Measurements from ENCODE around the gene ADAM33.

Gene ADAM33

DNA sequence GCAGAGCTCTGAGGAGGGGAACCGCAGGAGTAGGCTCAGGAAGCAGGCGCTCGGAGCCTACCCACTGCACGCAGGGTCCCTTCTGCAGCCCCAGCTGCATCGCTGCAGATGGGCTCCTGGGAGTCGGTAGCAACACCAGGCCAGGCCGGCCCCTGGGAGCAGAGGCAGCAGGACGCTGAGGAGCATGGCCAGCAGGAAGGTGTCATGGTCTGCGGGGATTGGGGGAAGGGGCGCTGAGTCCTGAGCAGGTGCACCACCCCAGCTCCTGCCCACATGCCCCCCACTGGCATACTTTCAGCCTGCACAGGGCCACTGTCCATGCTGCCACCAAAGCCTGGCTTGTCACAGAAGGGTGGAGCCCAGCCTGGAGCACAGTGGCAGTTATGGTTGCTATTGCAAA lies 10.9 kb downstream of the ADAM33 start:
- H3K79me2 ChIP-seq (ENCODE audit: insufficient read depth, low read length): no peaks in the 10 kb centered on the region
- H2AFZ ChIP-seq (ENCODE audit: low read depth, low read length, severe bottlenecking): no peak overlapping the region
- no peaks in the 10 kb centered on the region for H3F3A ChIP-seq (ENCODE audit: insufficient read depth)
- no peak overlapping the region for H3K27ac ChIP-seq (ENCODE audit: low read depth, low read length)
- H3K4me2 ChIP-seq (ENCODE audit: low read depth, low read length, poor library complexity, severe bottlenecking): no peak overlapping the region
- no peak overlapping the region for H3K9ac ChIP-seq (ENCODE audit: low read length)
- no peaks in the 10 kb centered on the region for H4K20me1 ChIP-seq (ENCODE audit: low read depth, low read length)
- no peaks in the 10 kb centered on the region for H3K27me3 ChIP-seq (ENCODE audit: low read length)
- H3K9me3 ChIP-seq (ENCODE audit: insufficient read depth, low read length): no peaks in the 10 kb centered on the region
- TF ChIP-seq EZH2phosphoT487 (conservative IDR thresholded peaks at IDR 0.05; ENCODE audit: low read length): no peak
- TF ChIP-seq CTCF (IDR thresholded peaks at IDR 0.05; ENCODE audit: insufficient read depth, low read length, poor library complexity, severe bottlenecking): no peak
- H3K9me2 ChIP-seq (replicated peaks; ENCODE audit: insufficient read depth, low read length): no peaks in the 10 kb centered on the region
- no peaks in the 10 kb centered on the region for H3K36me3 ChIP-seq (ENCODE audit: low read length)
- no peak overlapping the region for H3K4me3 ChIP-seq (ENCODE audit: insufficient read depth, low read length, poor library complexity, severe bottlenecking)

DNA sequence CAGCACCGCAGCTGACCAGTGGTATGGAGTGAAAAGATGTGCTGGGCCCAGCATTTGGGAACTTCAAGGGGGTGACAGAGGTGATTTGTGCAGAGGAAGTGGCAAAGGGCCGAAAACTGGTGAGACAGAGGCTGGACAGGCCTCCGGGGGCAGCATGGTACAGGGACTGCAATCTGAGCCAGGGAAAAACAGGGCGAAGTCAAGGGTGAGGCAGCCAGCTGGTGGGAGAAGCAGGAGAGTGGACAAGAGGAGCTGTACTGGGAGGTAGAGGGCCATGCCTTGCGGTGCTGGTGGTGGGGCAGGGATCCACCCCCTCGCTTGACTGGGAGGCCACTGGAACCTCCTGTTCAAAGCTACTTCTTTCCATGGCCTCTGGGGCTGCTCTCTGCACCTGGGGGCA lies 11.3 kb downstream of the ADAM33 start:
- H3K9me3 ChIP-seq (ENCODE audit: insufficient read depth, low read length): no peaks in the 10 kb centered on the region
- H3K9me2 ChIP-seq (replicated peaks; ENCODE audit: insufficient read depth, low read length): no peaks in the 10 kb centered on the region
- TF ChIP-seq CTCF (IDR thresholded peaks at IDR 0.05; ENCODE audit: insufficient read depth, low read length, poor library complexity, severe bottlenecking) (no peak), EZH2phosphoT487 (conservative IDR thresholded peaks at IDR 0.05; ENCODE audit: low read length) (no peak)
- H3K27ac ChIP-seq (ENCODE audit: low read depth, low read length): no peak overlapping the region
- H3K4me2 ChIP-seq (ENCODE audit: low read depth, low read length, poor library complexity, severe bottlenecking): no peak overlapping the region
- H4K20me1 ChIP-seq (ENCODE audit: low read depth, low read length): no peaks in the 10 kb centered on the region
- H3K79me2 ChIP-seq (ENCODE audit: insufficient read depth, low read length): no peaks in the 10 kb centered on the region
- H3K27me3 ChIP-seq (ENCODE audit: low read length): no peaks in the 10 kb centered on the region
- H3K36me3 ChIP-seq (ENCODE audit: low read length): no peaks in the 10 kb centered on the region
- H3K4me3 ChIP-seq (ENCODE audit: insufficient read depth, low read length, poor library complexity, severe bottlenecking): no peak overlapping the region
- H2AFZ ChIP-seq (ENCODE audit: low read depth, low read length, severe bottlenecking): no peak overlapping the region
- H3F3A ChIP-seq (ENCODE audit: insufficient read depth): no peaks in the 10 kb centered on the region
- H3K9ac ChIP-seq (ENCODE audit: low read length): no peak overlapping the region

GRCh38 chr20:3669710-3670367 lies 12.0 kb downstream of the ADAM33 start:
- Histone ChIP-seq H2AFZ (ENCODE audit: low read depth, low read length, severe bottlenecking) (no peak overlapping the region), H3K9me3 (ENCODE audit: insufficient read depth, low read length) (no peaks in the 10 kb centered on the region), H3K27me3 (ENCODE audit: low read length) (no peaks in the 10 kb centered on the region), H3K4me3 (ENCODE audit: insufficient read depth, low read length, poor library complexity, severe bottlenecking) (no peak overlapping the region), H3K79me2 (ENCODE audit: insufficient read depth, low read length) (no peaks in the 10 kb centered on the region), H3K27ac (ENCODE audit: low read depth, low read length) (no peak overlapping the region), H4K20me1 (ENCODE audit: low read depth, low read length) (no peaks in the 10 kb centered on the region), H3K36me3 (ENCODE audit: low read length) (no peaks in the 10 kb centered on the region), H3K4me2 (ENCODE audit: low read depth, low read length, poor library complexity, severe bottlenecking) (no peak overlapping the region), H3F3A (ENCODE audit: insufficient read depth) (no peaks in the 10 kb centered on the region), H3K9ac (ENCODE audit: low read length) (no peak overlapping the region), H3K9me2 (replicated peaks; ENCODE audit: insufficient read depth, low read length) (no peaks in the 10 kb centered on the region)
- TF ChIP-seq CTCF (IDR thresholded peaks at IDR 0.05; ENCODE audit: insufficient read depth, low read length, poor library complexity, severe bottlenecking) (no peak), EZH2phosphoT487 (conservative IDR thresholded peaks at IDR 0.05; ENCODE audit: low read length) (no peak)
